GM21367 (cell line): Measurements from ENCODE around the gene EPS8.

Source experiments
- ATAC-seq: cut with Tn5 transposase; IDR thresholded peaks from one replicate; pipeline ENCODE4 v1.9.1; 2021; ENCODE audit not compliant: unreplicated experiment

EPS8 gene

DNA sequence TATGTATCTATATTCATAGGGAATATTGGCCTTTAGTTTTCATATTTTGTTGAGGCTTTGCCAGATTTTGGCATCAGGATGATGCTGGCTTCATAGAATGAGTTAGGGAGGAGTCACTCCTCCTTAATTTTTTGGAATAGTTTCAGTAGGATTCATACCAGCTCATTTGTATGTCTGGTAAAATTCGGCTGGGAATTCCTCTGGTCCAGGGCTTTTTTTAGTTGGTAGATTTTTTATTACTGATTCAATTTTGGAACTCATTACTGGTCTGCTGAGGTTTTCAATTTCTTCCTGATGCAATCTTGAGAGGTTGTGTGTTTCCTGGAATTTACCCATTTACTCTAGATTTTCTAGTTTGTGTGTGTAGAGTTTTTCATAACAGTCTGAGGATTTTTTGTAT is 175.2 kb downstream of the EPS8 start:
- ATAC-seq: no peak

DNA sequence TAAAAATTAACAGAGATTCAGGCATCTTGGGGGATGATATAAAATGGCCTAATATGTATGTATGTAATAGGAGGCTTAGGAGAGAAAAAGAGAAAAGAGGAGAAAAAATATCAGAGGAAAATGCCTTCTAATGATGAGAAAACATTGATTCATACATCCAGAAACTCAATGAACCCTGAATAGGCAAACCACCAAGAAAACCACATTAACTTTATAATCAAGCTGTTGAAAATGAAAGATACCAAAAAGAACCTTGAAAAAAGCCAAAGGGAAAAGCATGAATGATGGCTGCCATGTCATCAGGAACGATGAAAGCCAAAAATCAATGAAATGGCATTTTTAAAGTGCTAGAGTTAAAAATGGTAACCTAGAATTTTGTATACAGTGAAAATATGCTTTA is 180.2 kb downstream of the EPS8 start:
- no peak for ATAC-seq

DNA sequence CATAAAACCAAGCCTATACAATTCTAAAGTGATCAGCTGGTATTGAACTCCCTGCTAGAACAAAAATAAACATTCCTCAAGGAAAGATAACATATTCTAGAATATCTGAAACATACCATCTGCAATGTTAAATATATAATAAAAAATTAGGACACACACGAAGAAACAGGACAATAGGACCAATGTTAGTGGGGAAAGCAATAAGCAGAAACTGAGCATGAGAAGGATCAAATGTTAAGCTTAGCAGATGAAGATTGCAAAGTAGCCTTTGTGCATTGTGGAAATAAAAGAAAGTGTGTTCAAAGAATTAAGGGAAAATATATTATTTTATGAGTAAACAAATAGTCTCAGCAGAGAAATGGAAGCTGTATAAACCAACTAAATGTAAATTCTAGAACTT is 180.8 kb downstream of the EPS8 start:
- ATAC-seq: no peak

DNA sequence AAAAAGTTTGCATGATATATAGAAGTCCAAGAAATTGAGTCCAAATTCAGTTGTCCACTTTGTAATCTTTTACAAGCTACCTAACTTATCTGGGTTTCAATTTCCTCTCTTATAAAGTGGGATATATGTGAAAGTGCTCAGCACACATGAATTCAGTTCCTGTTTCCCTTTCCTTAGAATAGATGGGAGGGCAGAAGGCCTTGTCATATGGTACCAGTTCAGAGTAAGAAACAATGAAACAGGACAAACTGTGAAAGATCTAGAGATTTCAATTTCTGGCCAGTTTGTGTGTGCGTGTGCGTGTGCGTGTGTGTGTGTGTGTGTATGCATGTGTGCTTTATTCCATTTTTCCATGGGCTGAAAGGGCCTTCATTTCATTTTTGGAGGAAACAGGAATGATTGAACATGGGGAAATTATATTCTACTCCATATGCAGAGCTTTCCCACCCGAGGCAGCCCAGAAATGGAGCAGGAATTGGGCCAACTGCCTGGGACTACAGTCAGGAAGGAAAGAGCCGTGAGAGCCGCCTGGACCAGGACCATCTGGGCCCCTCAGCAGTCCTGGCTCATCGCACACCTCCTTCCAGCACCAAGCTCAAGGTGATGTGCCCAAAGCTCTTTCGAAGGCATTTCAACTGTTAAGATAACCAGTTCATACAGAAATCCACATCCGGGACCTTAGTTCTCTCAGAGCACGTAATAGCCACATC is 183.2 kb downstream of the EPS8 start:
- ATAC-seq: no peak

DNA sequence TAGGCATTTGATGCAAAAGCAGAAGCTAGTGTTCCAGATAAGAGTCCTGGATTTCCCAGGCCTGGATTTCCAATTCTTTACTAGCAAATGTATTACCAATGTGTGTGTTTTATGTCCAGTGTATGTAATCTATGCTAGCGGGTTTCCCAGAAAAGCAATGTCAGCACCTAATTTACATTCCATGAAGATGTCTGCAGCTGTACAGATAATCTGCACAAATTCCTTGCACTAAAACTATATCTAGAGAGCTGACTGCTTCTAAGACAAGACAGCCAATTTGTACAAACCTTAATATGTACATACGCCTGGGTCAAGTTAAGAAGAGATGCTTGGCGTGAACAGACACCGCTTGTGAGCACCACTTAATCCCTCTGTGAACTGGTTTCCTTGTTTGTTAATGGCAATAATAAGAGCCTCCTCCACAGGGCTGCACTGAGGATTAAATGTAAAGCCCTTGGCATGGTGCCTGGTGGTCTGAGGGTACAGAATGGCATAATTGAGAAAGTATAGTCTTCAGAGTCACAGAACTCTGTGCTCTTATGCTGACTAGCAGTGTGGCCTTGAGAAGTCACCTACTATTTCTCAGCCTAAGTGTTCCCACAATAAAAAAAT is 185.6 kb downstream of the EPS8 start:
- no peak for ATAC-seq

DNA sequence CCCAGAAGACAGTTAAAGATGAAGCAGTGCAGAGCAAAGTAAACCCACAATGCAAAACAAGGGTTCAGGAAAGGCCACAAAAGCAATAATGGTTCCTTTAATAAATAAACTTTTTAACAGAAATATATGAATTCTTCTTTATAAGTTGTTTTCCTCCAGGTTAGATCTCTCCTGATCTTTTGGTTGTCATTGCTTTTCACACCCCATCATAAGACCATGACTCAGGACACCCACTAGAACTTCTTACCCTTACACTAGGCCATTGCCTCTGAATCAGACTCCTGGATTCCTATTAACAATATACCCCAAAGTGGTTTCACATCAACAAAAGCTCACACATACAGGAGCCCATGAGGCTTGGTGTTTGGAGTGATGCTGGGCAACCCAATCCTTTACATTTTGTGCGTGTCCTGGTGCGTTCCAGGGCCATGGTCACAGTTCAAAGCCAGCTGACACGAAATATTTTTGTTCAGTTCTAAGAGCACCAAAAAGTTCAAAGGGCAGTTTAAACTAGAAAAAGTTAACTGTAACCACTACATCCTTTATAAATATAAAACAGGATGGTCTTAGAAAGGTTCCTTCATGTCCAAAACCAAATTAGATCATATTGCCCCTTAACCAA is 187.0 kb downstream of the EPS8 start:
- no peak for ATAC-seq

DNA sequence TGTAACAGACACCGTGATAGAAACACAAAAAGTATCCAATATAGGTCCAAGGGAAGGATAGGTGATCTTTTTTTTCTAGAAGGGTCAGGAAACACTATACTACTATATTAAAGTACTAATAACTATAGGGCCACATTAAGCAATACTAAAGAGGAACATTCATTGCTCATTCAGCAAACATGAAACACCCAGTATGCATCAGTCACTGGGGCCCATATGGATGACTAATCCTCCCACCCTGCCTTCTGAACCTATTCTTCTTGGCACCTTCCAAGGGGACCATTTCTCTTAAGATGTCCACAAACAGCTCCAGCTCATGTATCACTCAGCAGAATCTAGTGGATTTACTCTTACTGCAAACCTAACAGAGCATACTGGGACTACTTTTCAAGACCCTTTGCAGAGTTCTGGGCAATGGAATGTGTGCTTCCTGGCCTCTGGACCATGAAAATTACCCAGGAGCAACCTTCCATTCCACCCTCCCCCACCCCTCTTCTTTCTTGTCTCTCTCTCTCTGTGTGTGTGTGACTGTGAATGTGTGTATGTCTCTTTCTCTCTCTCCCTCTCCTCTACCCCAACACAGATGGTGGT is 187.9 kb downstream of the EPS8 start:
- no peak for ATAC-seq

DNA sequence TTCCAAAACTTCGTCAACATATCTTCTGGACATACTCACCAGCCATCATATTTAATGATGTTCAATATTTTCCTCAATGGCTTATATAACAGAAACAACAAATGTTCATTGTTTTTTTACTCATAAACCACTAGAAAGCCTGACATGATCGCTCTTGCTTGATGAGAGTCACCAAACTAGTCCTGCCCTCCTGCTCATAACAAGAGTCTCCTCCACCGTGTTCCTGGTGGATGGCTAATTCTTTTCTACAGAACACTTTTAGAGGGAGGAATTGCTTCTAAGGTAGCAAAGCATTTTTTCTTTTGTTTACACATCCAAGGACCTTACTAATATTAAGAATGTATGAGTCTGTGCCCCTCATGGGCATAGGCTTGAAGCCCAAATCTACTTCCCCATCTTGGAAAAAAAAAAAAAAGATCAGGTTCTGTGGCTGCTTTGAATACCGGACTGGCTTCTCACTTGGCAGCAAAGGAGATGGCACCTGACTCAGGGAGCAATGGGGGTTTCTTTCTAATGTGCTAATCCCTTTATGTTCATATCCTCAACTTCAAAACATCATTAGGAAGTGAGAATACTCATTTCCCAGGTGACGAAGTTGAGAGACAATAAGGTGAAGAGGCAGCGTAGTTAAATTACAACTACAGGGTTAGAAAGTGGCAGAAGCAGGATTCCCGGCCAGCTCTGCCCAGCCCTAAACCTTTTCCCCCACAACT is 188.8 kb downstream of the EPS8 start:
- ATAC-seq: no peak

DNA sequence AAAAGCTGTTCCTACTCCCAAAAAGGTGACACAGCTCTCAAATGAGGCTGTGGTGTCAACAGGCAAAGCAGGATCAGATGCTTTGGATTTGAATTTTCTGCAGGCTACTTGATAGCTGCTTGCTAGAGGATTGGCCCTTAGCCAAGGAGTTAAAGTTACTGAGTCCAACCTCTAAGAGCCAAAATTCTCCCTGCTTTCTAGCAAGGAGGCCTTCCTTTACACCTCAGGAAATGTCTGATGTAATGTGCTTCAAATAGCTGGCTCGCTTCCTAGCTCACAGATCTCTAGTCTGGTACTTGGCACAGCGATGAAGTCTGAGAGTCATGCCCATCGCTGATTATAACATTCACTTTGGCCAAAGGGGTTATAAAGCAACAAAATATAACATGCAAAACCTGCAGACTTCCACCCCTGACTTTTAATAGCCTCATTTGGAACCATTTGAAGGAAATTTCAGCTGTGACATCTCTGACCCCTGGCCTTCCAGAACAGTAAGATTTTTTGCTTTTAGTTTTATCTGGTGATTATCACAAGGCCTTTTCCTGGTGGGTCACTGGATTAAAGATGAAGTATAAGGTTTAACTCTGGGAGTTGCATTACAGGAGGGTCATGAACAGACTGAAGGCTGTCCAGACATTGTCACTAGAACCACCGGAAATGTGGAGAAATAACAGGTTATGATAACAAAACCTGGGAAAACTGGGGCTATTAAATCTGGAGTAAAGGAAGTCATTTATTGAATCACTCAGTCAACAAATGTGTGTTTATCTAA is 189.7 kb downstream of the EPS8 start:
- ATAC-seq: no peak

DNA sequence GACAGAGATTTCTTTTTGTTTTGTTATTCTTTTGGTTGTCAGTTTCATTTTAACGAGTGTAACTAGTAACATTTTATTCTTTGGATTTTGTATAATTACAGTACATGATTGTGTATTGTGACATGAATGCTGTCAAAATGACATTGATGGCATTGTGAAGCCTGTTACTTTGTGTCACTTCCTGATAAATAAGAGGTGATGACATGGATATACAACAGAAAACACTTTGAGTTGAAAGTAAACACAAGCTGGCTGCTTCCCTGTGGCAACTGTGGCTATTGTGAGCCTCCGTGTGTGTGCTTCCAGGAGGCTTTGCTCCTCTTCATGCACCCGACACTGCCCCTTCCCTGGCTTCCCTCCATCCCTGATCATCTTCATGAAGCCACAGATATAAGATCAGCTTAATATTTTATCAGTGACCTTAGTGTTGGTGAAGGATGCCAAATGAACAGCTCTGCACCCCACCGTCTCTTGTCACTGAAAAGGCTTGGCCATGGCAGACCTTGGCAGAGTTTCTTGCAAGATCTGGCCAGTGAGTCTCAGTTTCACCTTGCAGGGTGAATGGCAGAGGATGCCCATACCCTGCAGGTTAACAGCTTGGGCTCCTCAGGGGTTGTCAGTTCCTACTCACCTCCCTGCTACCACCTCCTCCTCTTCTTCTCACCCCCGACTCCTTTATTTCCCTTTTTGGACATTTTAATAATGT is 191.9 kb downstream of the EPS8 start:
- no peak for ATAC-seq

DNA sequence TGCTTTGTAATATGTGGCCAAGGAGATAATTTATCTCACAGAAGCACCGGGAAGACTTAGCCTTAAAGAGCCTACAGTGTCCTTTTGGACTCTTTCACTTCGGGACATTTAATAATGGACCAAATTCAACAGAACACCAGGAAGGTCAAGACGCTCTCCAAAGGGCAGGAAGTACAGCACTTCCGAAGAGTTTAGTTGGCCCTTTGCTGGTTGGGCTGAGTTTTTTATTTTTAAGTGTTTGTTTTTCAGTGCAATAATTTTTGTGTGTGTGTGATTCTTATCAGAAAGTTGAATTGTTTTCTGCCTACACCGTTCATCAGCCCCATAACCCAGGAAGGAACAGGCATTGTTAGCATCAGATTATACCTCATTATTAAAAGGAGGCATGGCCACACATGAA is 193.0 kb downstream of the EPS8 start:
- no peak for ATAC-seq

DNA sequence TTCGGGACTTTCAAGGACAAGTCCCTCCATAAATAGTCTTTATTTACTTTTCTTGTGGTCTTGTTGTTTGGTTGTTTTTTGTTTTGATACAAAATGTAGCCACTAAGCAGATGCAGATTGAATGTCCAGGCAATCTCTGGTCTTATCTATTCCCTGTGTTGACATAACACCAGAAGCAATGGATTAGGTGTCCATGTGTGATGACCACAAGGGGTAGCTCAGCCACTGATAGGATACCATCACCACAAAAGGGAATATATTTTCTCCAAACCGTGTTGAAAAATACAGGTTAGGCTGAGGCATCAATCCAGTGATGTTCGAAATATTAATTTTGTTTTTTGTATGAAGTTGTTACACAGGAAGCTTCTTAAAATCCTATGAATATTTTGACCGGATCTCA is 196.3 kb downstream of the EPS8 start:
- no peak for ATAC-seq

DNA sequence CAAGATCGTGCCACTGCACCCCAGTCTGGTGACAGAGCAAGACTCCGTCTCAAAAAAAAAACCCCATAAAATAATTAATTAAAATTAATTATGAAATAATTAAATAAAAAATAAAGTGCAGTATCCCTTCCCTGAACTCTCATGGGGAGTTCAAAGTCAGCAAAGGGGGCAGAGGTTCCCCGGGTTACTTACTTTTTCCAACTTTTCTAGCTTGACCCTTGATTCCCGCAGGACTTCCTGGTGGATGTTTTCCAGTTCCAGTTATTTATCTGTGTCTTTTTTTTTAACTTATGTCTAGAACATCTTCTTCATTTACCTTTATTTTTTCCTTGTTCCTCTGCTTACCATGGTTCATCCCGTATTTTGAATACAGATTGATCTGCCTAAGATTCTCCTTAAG is 197.4 kb downstream of the EPS8 start:
- no peak for ATAC-seq

DNA sequence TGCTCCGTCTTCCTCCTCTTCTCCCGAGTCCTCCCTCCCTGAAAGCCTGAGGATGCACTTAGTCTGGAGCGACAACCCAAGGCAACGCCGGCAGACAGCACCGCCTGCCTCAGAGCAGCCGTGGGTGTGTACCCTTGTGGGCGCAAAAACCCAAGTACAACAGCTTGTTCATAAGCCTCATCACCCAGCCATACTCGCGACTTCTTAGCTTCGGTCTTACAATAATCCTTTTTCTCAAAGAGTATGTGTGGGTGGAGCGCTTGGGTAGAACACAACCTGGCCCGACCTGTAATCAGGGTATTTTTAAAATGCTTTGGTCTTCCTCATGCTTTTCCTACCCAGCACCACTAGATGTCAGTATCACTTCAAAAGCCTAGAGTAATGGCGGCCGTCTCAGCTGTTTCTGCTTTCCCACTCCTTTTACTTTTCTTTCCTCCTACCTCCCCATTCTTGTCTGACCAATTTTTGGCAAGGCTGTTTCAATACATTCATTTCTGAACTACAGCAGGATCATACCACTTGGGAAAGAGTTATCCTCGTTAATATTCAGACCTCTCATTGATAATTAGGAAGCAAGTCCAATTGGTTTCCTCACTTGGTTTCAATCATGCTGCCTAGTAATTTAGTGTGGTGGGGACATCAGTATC is 198.9 kb downstream of the EPS8 start:
- ATAC-seq: peak; percentile 97

DNA sequence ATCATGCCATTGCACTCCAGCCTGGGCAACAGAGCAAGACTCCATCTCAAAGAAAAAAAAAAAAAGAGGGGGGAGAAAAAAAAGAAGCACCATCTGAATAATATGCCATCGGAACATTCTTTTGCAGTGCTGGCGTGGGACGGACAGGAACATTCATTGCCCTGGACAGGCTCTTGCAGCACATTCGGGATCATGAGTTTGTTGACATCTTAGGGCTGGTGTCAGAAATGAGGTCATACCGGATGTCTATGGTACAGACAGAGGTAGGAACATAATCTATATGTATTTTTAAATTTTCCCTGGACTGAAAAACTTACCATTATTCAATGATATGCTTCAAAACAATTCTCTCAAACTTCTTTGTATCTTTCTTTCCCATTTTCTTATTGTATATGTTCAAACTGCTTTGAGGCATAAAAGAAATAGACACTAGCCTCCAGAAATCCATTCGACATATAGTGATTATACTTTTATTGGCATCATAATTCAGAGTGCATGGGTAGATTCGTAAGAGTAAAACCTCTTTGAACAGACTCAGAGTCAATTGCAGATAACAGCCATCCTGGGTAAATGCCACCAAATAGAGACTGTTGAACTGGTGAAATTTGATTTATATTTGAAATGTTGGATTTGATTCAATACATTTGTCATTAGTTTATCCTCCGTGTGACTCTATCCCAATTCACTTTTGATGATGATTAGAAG is 199.7 kb downstream of the EPS8 start:
- ATAC-seq: no peak

DNA sequence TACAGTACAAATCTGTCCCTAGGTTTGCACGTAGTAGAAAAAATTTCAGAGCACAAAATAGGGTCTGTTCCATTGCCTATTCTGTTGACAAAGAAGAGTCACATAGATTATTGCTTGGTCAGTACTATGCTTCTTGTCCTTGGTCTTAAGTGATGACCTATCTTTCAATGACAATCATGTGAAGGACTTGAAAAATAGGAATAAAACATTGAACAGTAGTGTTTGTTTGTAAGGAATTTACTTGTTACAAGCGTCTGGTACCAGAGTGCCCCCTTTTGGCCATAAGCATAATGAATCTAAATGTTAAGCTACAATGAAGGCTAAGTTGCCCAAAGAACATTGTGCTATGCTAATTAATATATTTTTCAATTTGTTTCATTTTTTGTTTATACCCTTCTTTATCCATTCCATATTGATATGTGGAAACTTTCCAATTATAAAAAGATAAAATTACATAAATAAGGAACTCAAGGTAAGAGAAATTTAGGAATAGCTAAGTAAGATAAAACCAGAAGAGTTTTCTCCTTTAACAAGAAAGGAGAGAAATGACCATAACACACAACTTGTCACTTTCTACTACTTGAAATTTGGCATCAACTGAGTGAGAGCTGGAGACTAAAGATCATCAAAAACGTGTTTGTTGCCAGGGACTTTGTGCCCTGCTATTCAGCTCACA is 204.7 kb downstream of the EPS8 start:
- no peak for ATAC-seq

DNA sequence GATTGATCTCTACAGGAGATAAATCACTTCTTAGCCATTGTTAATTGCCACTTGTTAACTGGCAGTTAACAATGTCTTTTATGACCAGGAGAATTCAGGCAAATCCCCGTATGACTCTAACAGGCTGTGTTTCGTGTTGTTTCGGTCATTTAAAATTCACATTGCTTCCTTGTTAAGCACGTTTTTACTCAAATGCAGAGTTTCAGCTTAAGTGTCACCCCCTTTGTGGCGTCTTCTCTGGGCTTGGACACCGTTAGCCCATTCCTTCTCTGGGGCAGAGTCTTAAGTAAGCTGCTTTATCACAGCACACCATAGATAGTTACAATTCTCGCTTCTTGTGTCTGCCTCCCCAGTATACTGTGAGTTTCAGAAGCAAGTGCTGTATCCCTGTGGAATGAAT is 205.4 kb downstream of the EPS8 start:
- ATAC-seq: no peak

DNA sequence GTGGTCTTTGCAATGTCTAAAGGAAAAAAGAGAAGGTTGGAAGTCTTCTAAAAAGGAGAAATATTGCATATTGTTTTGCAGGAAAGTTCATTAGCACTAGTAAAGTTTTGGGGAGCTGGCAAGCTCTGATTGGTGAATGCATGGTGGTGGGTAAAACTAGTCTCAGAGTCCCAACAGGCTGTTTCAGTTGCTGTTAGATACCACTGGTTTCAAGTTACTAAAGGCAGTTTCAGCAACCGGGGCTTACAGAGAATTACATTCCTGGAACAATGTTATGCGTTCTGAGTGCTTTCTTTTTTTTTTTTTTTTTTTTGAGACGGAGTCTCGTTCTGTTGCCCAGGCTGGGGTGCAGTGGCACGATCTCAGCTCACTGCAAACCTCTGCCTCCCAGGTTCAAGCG is 208.2 kb downstream of the EPS8 start:
- no peak for ATAC-seq

DNA sequence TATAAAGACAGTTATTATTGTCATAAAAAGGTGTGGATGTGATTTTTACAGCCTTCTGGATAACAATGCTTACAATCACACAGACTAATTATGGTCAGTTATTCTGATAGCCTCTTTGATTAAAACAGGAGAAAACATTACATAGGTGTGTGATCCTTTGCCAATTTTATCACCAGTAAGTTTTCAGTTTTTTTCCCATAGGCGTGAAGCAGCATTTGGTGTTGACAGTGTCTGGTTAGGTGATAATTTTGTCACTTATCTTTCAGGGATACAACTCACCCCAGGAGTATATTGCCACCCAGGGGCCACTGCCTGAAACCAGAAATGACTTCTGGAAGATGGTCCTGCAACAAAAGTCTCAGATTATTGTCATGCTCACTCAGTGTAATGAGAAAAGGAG is 208.8 kb downstream of the EPS8 start:
- no peak for ATAC-seq
